ENCODE data around the gene MACROD2. TPM values are rescaled to one million over a fixed set of nuclear protein-coding genes. Genes with fewer than 3 reads are reported as not detected.

The MACROD2 gene
- total and polyA plus RNA-seq, 2 donors (not counting 1 experiment from before 2014, with no cell fraction given) = 5.3 to 6.7 TPM

DNA sequence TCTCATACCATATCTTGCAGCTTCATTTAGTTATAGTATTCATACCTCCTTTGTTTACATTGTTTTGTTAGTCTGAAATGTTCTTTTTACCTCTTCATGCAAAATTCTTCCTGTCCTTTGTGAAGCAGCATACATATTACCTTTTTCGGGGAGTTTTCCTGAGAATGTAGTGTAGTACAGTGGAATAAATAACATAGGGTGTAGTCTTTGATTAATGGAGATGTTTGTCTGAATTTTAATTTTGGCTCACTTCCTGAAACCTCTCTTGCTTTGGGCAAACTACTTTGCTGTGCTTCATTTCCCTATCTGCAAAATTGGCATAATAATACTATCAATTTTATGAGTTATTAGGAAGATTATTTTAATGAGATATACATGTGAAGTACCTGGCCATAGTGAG, 5.6 kb downstream of the MACROD2 start:
- Histone ChIP-seq H2AFZ (ENCODE audit: insufficient read depth, low read depth, low read length, poor library complexity, severe bottlenecking) (no peak overlapping the region), H3K36me3 (replicated peaks in 1 of 2; ENCODE audit: control extremely low read depth in 1 of 2, control insufficient read depth in 1 of 2, extremely low read depth in 1 of 2, insufficient read depth in 2 of 2, low read length in 1 of 2) (no peaks in the 10 kb centered on the region), H3K79me2 (ENCODE audit: control insufficient read depth, insufficient read depth, low read length) (no peaks in the 10 kb centered on the region), H3K4me3 (ENCODE audit: control extremely low read depth in 1 of 5, extremely low read depth in 1 of 5, insufficient read depth in 1 of 5, low read depth in 2 of 5, low read length in 4 of 5) (no peak overlapping the region), H3K9me3 (ENCODE audit: control extremely low read depth in 1 of 3, control insufficient read depth in 2 of 3, insufficient read depth in 1 of 3, low read length in 2 of 3) (no peaks in the 10 kb centered on the region), H3K27me3 (replicated peaks in 1 of 4; ENCODE audit: control extremely low read depth in 1 of 4, control insufficient read depth in 3 of 4, insufficient read depth in 4 of 4, low read length in 3 of 4) (peaks cover 0 to 9% (median 6%) of the 10 kb centered on the region in 4 experiments), H3K9ac (ENCODE audit: low read length) (no peak overlapping the region), H3K27ac (ENCODE audit: low read length in 2 of 2) (no peak overlapping the region), H3K4me2 (replicated peaks; ENCODE audit: low read depth, low read length, poor library complexity, severe bottlenecking) (no peak overlapping the region), H4K20me1 (ENCODE audit: control insufficient read depth, insufficient read depth, low read length, poor library complexity, severe bottlenecking) (no peaks in the 10 kb centered on the region), H3K4me1 (ENCODE audit: control insufficient read depth in 2 of 2, insufficient read depth in 2 of 2, low read length in 2 of 2) (peaks cover 0 to 7% of the 10 kb centered on the region in 2 donors)
- H3K4me3 Mint-ChIP-seq = no peak overlapping the region
- ChIA-PET POLR2A (no interaction called here), CTCF (no interaction called here)
- intact Hi-C loops (cut with micrococcal nuclease) = no loop called here
- no peaks in the 10 kb centered on the region for H3K9me3 Mint-ChIP-seq (ENCODE audit: insufficient read depth)
- TF ChIP-seq, protein P1, sequence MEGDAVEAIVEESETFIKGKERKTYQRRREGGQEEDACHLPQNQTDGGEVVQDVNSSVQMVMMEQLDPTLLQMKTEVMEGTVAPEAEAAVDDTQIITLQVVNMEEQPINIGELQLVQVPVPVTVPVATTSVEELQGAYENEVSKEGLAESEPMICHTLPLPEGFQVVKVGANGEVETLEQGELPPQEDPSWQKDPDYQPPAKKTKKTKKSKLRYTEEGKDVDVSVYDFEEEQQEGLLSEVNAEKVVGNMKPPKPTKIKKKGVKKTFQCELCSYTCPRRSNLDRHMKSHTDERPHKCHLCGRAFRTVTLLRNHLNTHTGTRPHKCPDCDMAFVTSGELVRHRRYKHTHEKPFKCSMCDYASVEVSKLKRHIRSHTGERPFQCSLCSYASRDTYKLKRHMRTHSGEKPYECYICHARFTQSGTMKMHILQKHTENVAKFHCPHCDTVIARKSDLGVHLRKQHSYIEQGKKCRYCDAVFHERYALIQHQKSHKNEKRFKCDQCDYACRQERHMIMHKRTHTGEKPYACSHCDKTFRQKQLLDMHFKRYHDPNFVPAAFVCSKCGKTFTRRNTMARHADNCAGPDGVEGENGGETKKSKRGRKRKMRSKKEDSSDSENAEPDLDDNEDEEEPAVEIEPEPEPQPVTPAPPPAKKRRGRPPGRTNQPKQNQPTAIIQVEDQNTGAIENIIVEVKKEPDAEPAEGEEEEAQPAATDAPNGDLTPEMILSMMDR (IDR thresholded peaks at IDR 0.05) = no peak
- no peak for TF ChIP-seq EZH2 (IDR thresholded peaks at IDR 0.05; ENCODE audit: borderline replicate concordance, insufficient read depth, low read depth, low read length, poor library complexity, severe bottlenecking)
- no peak for DNase-seq
- no peak for ATAC-seq (ENCODE audit: low read depth)
- no peak overlapping the region for H3K27ac Mint-ChIP-seq
- WGBS (ENCODE audit: insufficient coverage) = no CpG with 5 or more reads among the region's 1 CpG
- peaks cover 5% of the 10 kb centered on the region for H3K4me1 Mint-ChIP-seq
- H3K27me3 Mint-ChIP-seq = peaks cover 24% of the 10 kb centered on the region

DNA sequence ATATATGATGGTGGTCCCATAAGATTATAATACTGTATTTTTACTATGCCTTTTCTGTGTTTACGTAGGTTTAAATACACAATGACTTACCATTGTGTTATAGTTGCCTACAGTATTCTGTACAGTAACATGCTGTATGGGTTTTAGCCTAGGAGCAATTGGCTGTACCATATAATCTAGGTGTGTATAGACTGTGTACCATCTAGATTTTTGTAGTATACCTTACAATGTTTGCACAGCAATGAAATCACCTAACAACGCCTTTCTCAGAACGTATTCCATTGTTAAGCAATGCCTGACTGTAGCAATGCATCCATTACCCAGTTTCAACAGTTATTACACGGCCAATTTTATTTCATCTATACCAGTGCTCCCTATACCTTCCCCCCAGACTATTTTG, 10.7 kb downstream of the MACROD2 start:
- intact Hi-C loops (cut with micrococcal nuclease) = no loop called here
- no peak overlapping the region for H3K4me3 Mint-ChIP-seq
- no peak for ATAC-seq (ENCODE audit: low read depth)

More for the DNA sequence above, 10.7 kb downstream of the MACROD2 start:
- Histone ChIP-seq H3K4me1 (ENCODE audit: control insufficient read depth in 2 of 2, insufficient read depth in 2 of 2, low read length in 2 of 2) (no peaks in the 10 kb centered on the region), H3K9ac (ENCODE audit: low read length) (no peak overlapping the region), H3K79me2 (ENCODE audit: control insufficient read depth, insufficient read depth, low read length) (no peaks in the 10 kb centered on the region), H3K36me3 (replicated peaks in 1 of 2; ENCODE audit: control extremely low read depth in 1 of 2, control insufficient read depth in 1 of 2, extremely low read depth in 1 of 2, insufficient read depth in 2 of 2, low read length in 1 of 2) (no peaks in the 10 kb centered on the region), H3K27ac (ENCODE audit: low read length in 2 of 2) (no peak overlapping the region), H4K20me1 (ENCODE audit: control insufficient read depth, insufficient read depth, low read length, poor library complexity, severe bottlenecking) (no peaks in the 10 kb centered on the region), H3K9me3 (ENCODE audit: control extremely low read depth in 1 of 3, control insufficient read depth in 2 of 3, insufficient read depth in 1 of 3, low read length in 2 of 3) (no peaks in the 10 kb centered on the region), H3K4me2 (replicated peaks; ENCODE audit: low read depth, low read length, poor library complexity, severe bottlenecking) (no peak overlapping the region), H3K4me3 (ENCODE audit: control extremely low read depth in 1 of 5, extremely low read depth in 1 of 5, insufficient read depth in 1 of 5, low read depth in 2 of 5, low read length in 4 of 5) (no peak overlapping the region), H3K27me3 (replicated peaks in 1 of 4; ENCODE audit: control extremely low read depth in 1 of 4, control insufficient read depth in 3 of 4, insufficient read depth in 4 of 4, low read length in 3 of 4) (no peaks in the 10 kb centered on the region), H2AFZ (ENCODE audit: insufficient read depth, low read depth, low read length, poor library complexity, severe bottlenecking) (no peak overlapping the region)
- Mint-ChIP-seq H3K9me3 (ENCODE audit: insufficient read depth) (peaks cover 1% of the 10 kb centered on the region), H3K27ac (no peak overlapping the region), H3K27me3 (peaks cover 3% of the 10 kb centered on the region), H3K4me1 (no peaks in the 10 kb centered on the region)
- ChIA-PET CTCF (no interaction called here), POLR2A (no interaction called here)
- TF ChIP-seq, protein P1 (IDR thresholded peaks at IDR 0.05) = no peak
- TF ChIP-seq EZH2 (IDR thresholded peaks at IDR 0.05; ENCODE audit: borderline replicate concordance, insufficient read depth, low read depth, low read length, poor library complexity, severe bottlenecking) = no peak
- WGBS (ENCODE audit: insufficient coverage) = no CpG with 5 or more reads among the region's 4 CpGs
- DNase-seq = no peak
